ENCODE data around the gene C12orf42.

C12orf42 gene

GRCh38 chr12:103422746-103423515 is 72.8 kb downstream of the C12orf42 start:
- TF ChIP-seq REST (IDR thresholded peaks at IDR 0.05; ENCODE audit: insufficient read depth in 1 of 2, low read depth in 2 of 2, low read length in 2 of 2): no peak
- no peak for TF ChIP-seq POLR2AphosphoS5 (IDR thresholded peaks at IDR 0.05; ENCODE audit: low read depth, low read length)
- TF ChIP-seq TAF1 (IDR thresholded peaks at IDR 0.05; ENCODE audit: borderline replicate concordance, insufficient read depth, low read length): no peak
- TF ChIP-seq FOXP2 (optimal IDR thresholded peaks at IDR 0.05; ENCODE audit: borderline replicate concordance, extremely low read depth, extremely low read length, insufficient read depth): no peak
- no peak for TF ChIP-seq SIN3A (IDR thresholded peaks at IDR 0.05; ENCODE audit: borderline replicate concordance, insufficient read depth, low read length)

- TF ChIP-seq TAF1 (IDR thresholded peaks at IDR 0.05; ENCODE audit: borderline replicate concordance, insufficient read depth, low read length) (no peak), FOXP2 (optimal IDR thresholded peaks at IDR 0.05; ENCODE audit: borderline replicate concordance, extremely low read depth, extremely low read length, insufficient read depth) (no peak), POLR2AphosphoS5 (IDR thresholded peaks at IDR 0.05; ENCODE audit: low read depth, low read length) (no peak)
These were observed 73.4 kb downstream of the C12orf42 start for GRCh38 chr12:103422328-103422727.

- TF ChIP-seq SIN3A (IDR thresholded peaks at IDR 0.05; ENCODE audit: borderline replicate concordance, insufficient read depth, low read length): no peak
- no peak for TF ChIP-seq TAF1 (IDR thresholded peaks at IDR 0.05; ENCODE audit: borderline replicate concordance, insufficient read depth, low read length)
- TF ChIP-seq REST (IDR thresholded peaks at IDR 0.05; ENCODE audit: insufficient read depth in 1 of 2, low read depth in 2 of 2, low read length in 2 of 2): no peak
- TF ChIP-seq FOXP2 (optimal IDR thresholded peaks at IDR 0.05; ENCODE audit: borderline replicate concordance, extremely low read depth, extremely low read length, insufficient read depth): no peak
- TF ChIP-seq POLR2AphosphoS5 (IDR thresholded peaks at IDR 0.05; ENCODE audit: low read depth, low read length): no peak
These were observed 74.4 kb downstream of the C12orf42 start for GRCh38 chr12:103421402-103421801.

DNA sequence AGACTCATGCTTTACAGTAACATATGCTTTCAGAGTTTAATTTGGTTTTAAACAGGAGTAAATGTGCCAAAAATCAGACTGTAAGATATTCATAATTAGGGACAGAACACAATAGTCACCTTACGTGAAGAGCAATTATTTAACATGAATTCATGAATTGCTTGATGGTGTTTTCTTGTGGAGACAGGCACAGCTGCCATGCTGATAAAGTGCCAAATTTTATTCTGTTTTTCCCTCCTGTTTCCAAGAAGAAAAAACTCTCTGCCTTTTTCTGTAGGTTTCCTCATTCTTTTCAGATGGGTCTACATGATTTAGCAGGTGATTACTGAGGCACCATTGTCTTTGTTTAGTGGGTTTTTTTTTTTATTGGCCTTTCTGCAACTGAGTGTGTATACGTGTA is 80.1 kb downstream of the C12orf42 start:
- TF ChIP-seq SIN3A (IDR thresholded peaks at IDR 0.05; ENCODE audit: borderline replicate concordance, insufficient read depth, low read length) (no peak), TAF1 (IDR thresholded peaks at IDR 0.05; ENCODE audit: borderline replicate concordance, insufficient read depth, low read length) (no peak), POLR2AphosphoS5 (IDR thresholded peaks at IDR 0.05; ENCODE audit: low read depth, low read length) (no peak), REST (IDR thresholded peaks at IDR 0.05; ENCODE audit: insufficient read depth in 1 of 2, low read depth in 2 of 2, low read length in 2 of 2) (no peak), FOXP2 (optimal IDR thresholded peaks at IDR 0.05; ENCODE audit: borderline replicate concordance, extremely low read depth, extremely low read length, insufficient read depth) (no peak)

- no peak for TF ChIP-seq POLR2AphosphoS5 (IDR thresholded peaks at IDR 0.05; ENCODE audit: low read depth, low read length)
- TF ChIP-seq FOXP2 (optimal IDR thresholded peaks at IDR 0.05; ENCODE audit: borderline replicate concordance, extremely low read depth, extremely low read length, insufficient read depth): no peak
- TF ChIP-seq REST (IDR thresholded peaks at IDR 0.05; ENCODE audit: insufficient read depth in 1 of 2, low read depth in 2 of 2, low read length in 2 of 2): no peak
- TF ChIP-seq SIN3A (IDR thresholded peaks at IDR 0.05; ENCODE audit: borderline replicate concordance, insufficient read depth, low read length): no peak
- no peak for TF ChIP-seq TAF1 (IDR thresholded peaks at IDR 0.05; ENCODE audit: borderline replicate concordance, insufficient read depth, low read length)
These were observed 94.3 kb downstream of the C12orf42 start for GRCh38 chr12:103401421-103401820.
